ENCODE data around the gene CDH18.

GRCh38 chr5:19806756-19807155 is 181.2 kb downstream of the CDH18 start:
- TF ChIP-seq CTCF (IDR thresholded peaks at IDR 0.05) (no peak), POLR2A (IDR thresholded peaks at IDR 0.05) (no peak)
